ENCODE results near the gene PPHLN1.
A peak's percentile ranks its signal among the peaks of the same experiment; 100 is the strongest.

Gene PPHLN1

GRCh38 chr12:42468341-42468821 is 142.4 kb downstream of the PPHLN1 start:
- no peak for ATAC-seq
- no peak for TF ChIP-seq ZFP30 (CRISPR knock-in tag; IDR thresholded peaks at IDR 0.05)
- no peak for TF ChIP-seq TOX (CRISPR knock-in tag; IDR thresholded peaks at IDR 0.05; ENCODE audit: borderline replicate concordance)
- TF ChIP-seq SNAI2 (CRISPR knock-in tag; IDR thresholded peaks at IDR 0.05) = no peak

- peak; percentile 42; the same call in 2 of the 3 replicates for ATAC-seq
- TF ChIP-seq CSRNP3 (CRISPR knock-in tag; IDR thresholded peaks at IDR 0.05) (no peak), OSR1 (CRISPR knock-in tag; IDR thresholded peaks at IDR 0.05) (no peak), PATZ1 (CRISPR knock-in tag; IDR thresholded peaks at IDR 0.05; ENCODE audit: borderline replicate concordance) (no peak), ZFP3 (CRISPR knock-in tag; IDR thresholded peaks at IDR 0.05) (no peak), PPARA (CRISPR knock-in tag; IDR thresholded peaks at IDR 0.05; ENCODE audit: borderline replicate concordance) (no peak), ESRRG (CRISPR knock-in tag; IDR thresholded peaks at IDR 0.05) (no peak), CSDC2 (CRISPR knock-in tag; IDR thresholded peaks at IDR 0.05) (no peak), ZC3H10 (CRISPR knock-in tag; IDR thresholded peaks at IDR 0.05) (no peak), TSHZ2 (CRISPR knock-in tag; IDR thresholded peaks at IDR 0.05) (no peak), ARNTL (CRISPR knock-in tag; IDR thresholded peaks at IDR 0.05; ENCODE audit: borderline replicate concordance, low read depth) (no peak), ISL1 (CRISPR knock-in tag; IDR thresholded peaks at IDR 0.05) (no peak), TCF4 (CRISPR knock-in tag; IDR thresholded peaks at IDR 0.05; ENCODE audit: borderline replicate concordance) (no peak), ZFP30 (CRISPR knock-in tag; IDR thresholded peaks at IDR 0.05) (no peak)
Observed at GRCh38 chr12:42468921-42469320, 143.0 kb downstream of the PPHLN1 start.

DNA sequence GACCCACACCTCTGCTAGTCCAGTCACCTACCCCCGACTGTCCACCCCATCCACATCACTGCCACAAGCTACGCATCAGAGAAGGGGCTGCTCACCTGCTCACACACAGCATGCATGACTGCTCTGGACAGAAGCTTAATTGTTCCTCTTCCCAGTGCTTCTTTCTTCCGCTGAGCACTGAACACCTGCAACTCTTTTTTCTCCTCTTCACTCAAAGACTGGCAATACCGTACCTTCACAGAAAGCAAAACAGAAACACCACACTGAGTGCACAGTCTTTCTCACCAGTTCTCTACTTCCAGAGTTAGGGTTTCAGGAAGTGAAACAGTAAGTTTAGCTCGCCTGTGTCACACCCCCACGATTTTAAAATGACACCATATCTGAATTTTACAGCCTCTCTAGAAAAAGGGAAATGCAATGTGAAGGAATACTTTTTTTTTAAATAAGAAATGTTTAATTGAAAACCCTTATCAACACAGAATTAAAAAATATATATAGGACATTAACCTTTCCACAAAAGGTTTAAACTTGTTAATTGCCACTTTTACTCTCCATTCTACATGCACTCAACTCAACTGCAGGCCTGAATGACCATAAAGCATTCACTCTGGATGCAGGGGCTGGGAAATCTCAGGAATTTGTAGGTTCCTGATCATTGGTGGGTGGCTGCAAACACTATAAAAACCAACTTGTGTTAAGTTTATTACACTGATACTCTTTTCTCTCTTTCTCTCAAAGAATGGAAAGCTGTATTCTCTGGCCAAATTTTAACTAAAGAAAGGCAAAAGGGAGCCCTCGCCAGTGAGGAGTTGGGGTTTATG is 143.6 kb downstream of the PPHLN1 start:
- TF ChIP-seq ZNF8 (CRISPR knock-in tag; IDR thresholded peaks at IDR 0.05) (no peak), ZC3H10 (CRISPR knock-in tag; IDR thresholded peaks at IDR 0.05) (no peak), ZFP3 (CRISPR knock-in tag; IDR thresholded peaks at IDR 0.05) (no peak), RARB (CRISPR knock-in tag; IDR thresholded peaks at IDR 0.05) (no peak), CREB5 (CRISPR knock-in tag; IDR thresholded peaks at IDR 0.05; ENCODE audit: low read depth) (no peak), ISL1 (CRISPR knock-in tag; IDR thresholded peaks at IDR 0.05) (no peak), PATZ1 (CRISPR knock-in tag; IDR thresholded peaks at IDR 0.05; ENCODE audit: borderline replicate concordance) (no peak), ARNTL (CRISPR knock-in tag; IDR thresholded peaks at IDR 0.05; ENCODE audit: borderline replicate concordance, low read depth) (no peak), SNAI2 (CRISPR knock-in tag; IDR thresholded peaks at IDR 0.05) (no peak), OSR1 (CRISPR knock-in tag; IDR thresholded peaks at IDR 0.05) (no peak), PPARA (CRISPR knock-in tag; IDR thresholded peaks at IDR 0.05; ENCODE audit: borderline replicate concordance) (no peak), ZNF70 (CRISPR knock-in tag; IDR thresholded peaks at IDR 0.05) (no peak), GLIS3 (CRISPR knock-in tag; IDR thresholded peaks at IDR 0.05) (no peak), TSHZ2 (CRISPR knock-in tag; IDR thresholded peaks at IDR 0.05) (no peak), ZFP30 (CRISPR knock-in tag; IDR thresholded peaks at IDR 0.05) (no peak), ZNF565 (CRISPR knock-in tag; conservative IDR thresholded peaks at IDR 0.05; ENCODE audit: low read depth) (no peak)
- no peak for ATAC-seq

Measured in SK-N-SH treated with all-trans-retinoic acid at 6 μM for 48 hours (cell line).